Adrenal gland (tissue), 5 donors: ENCODE measurements around the gene UVSSA.

ENCODE experiments used
- POLR2A ChIP-seq, 2 donors: fragments of 450-650 bp; IDR thresholded peaks; one replicate each; pipeline ENCODE4 v1.6.1; 2017; ENCODE audit warnings: antibody characterized with exemption in 2 of 2, mild to moderate bottlenecking in 2 of 2, moderate library complexity in 1 of 2
- TF ChIP-seq, protein P1 (sequence below), 6 experiments: fragments of 450-650 bp in 4 of 6; fragments of 200-600 bp in 2 of 6; sonication (generic) in 1 of 6; IDR thresholded peaks; 1 replicate in 5 of 6; 2 replicates in 1 of 6; pipeline versions ENCODE4 v1.5.1 to v1.8.0; 2016 to 2021; ENCODE audit warnings: antibody characterized with exemption in 6 of 6, mild to moderate bottlenecking in 2 of 6, moderate library complexity in 1 of 6
- donor health status: DM: no; HTN: no; CAD: no.

GRCh38 chr4:1354983-1355275, 7.9 kb downstream of the UVSSA start:
- TF ChIP-seq, protein P1, sequence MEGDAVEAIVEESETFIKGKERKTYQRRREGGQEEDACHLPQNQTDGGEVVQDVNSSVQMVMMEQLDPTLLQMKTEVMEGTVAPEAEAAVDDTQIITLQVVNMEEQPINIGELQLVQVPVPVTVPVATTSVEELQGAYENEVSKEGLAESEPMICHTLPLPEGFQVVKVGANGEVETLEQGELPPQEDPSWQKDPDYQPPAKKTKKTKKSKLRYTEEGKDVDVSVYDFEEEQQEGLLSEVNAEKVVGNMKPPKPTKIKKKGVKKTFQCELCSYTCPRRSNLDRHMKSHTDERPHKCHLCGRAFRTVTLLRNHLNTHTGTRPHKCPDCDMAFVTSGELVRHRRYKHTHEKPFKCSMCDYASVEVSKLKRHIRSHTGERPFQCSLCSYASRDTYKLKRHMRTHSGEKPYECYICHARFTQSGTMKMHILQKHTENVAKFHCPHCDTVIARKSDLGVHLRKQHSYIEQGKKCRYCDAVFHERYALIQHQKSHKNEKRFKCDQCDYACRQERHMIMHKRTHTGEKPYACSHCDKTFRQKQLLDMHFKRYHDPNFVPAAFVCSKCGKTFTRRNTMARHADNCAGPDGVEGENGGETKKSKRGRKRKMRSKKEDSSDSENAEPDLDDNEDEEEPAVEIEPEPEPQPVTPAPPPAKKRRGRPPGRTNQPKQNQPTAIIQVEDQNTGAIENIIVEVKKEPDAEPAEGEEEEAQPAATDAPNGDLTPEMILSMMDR (IDR thresholded peaks at IDR 0.05) = no peak
- TF ChIP-seq POLR2A (IDR thresholded peaks at IDR 0.05) = no peak
